GM12878 (cell line): ENCODE results near the gene FBXL14.

Source experiments
- CTCF ChIP-seq, 3 experiments: IDR thresholded peaks in 2 of 3; conservative IDR thresholded peaks in 1 of 3; 2 replicates each; pipeline ENCODE4 v1.5.1; 2011; ENCODE audit warnings: low read depth in 3 of 3, low read length in 3 of 3, mild to moderate bottlenecking in 3 of 3, control low read depth in 2 of 3, moderate library complexity in 2 of 3, inconsistent platforms in 1 of 3, mixed read lengths in 1 of 3; ENCODE audit not compliant: control insufficient read depth in 2 of 3, insufficient read depth in 1 of 3; ENCODE audit errors: extremely low read depth in 1 of 3
- EZH2 ChIP-seq: IDR thresholded peaks from 2 replicates; pipeline ENCODE4 v1.6.1; 2012; ENCODE audit warnings: low read depth, mild to moderate bottlenecking, control low read depth, inconsistent platforms, low read length, borderline replicate concordance; ENCODE audit not compliant: control insufficient read depth
- JUNB ChIP-seq: IDR thresholded peaks from 2 replicates; pipeline ENCODE4 v1.6.1; 2016; ENCODE audit warnings: antibody characterized with exemption, mild to moderate bottlenecking
- ZBTB4 ChIP-seq: fragments of 450-650 bp; formaldehyde crosslinking; IDR thresholded peaks from 2 replicates; pipeline ENCODE4 v1.4.0; 2022; ENCODE audit warnings: mild to moderate bottlenecking, moderate library complexity

- TF ChIP-seq CTCF (IDR thresholded peaks at IDR 0.05 in 2 of 3, conservative IDR thresholded peaks at IDR 0.05 in 1 of 3; ENCODE audit: control insufficient read depth in 2 of 3, extremely low read depth in 1 of 3, insufficient read depth in 1 of 3, low read depth in 3 of 3, low read length in 3 of 3) (no peak), ZBTB4 (CRISPR knock-in tag) (no peak), JUNB (no peak), EZH2 (no peak)
Measured at GRCh38 chr12:1640328-1641234, 46.2 kb upstream of the FBXL14 start.
